KMS-11 (cell line): ENCODE results near the gene MAPK12.

Experiments used
- H2AFZ ChIP-seq: fragments of 200-600 bp; sonication (generic); 2 replicates; pipeline ENCODE4 v1.6.1; 2016; ENCODE audit warnings: antibody characterized with exemption, mixed run types, low read depth
- H3K27ac ChIP-seq: fragments of 200-600 bp; sonication (generic); 2 replicates; pipeline ENCODE4 v1.6.1; 2016; ENCODE audit warnings: mild to moderate bottlenecking, mixed run types
- H3K27me3 ChIP-seq: fragments of 200-600 bp; sonication (generic); 2 replicates; pipeline ENCODE4 v1.6.1; 2017; ENCODE audit warnings: mild to moderate bottlenecking, low read depth, mixed run types, moderate library complexity; ENCODE audit not compliant: insufficient read depth
- H3K36me3 ChIP-seq: fragments of 200-600 bp; sonication (generic); 2 replicates; pipeline ENCODE4 v1.6.1; 2017; ENCODE audit warnings: mild to moderate bottlenecking, mixed run types; ENCODE audit not compliant: insufficient read depth
- H3K4me1 ChIP-seq: fragments of 200-600 bp; sonication (generic); 2 replicates; pipeline ENCODE4 v1.6.1; 2016; ENCODE audit warnings: mild to moderate bottlenecking, low read depth, mixed run types; ENCODE audit not compliant: poor library complexity, severe bottlenecking
- H3K4me2 ChIP-seq: fragments of 200-600 bp; sonication (generic); 2 replicates; pipeline ENCODE4 v1.7.0; 2016; ENCODE audit warnings: mild to moderate bottlenecking, mixed run types
- H3K4me3 ChIP-seq: fragments of 200-600 bp; sonication (generic); IDR thresholded peaks from 2 replicates; pipeline ENCODE4 v1.6.1; 2017; ENCODE audit warnings: low read depth, low read length, mixed read lengths; ENCODE audit not compliant: insufficient read depth
- H3K79me2 ChIP-seq: fragments of 200-600 bp; sonication (generic); 2 replicates; pipeline ENCODE4 v1.6.1; 2016; ENCODE audit warnings: low read depth, mixed run types; ENCODE audit not compliant: insufficient read depth
- H3K9ac ChIP-seq: fragments of 200-600 bp; sonication (generic); 2 replicates; pipeline ENCODE4 v1.6.1; 2016; ENCODE audit warnings: mild to moderate bottlenecking, mixed run types
- H4K20me1 ChIP-seq: fragments of 200-600 bp; sonication (generic); 2 replicates; pipeline ENCODE4 v1.6.1; 2016; ENCODE audit warnings: mild to moderate bottlenecking, mixed run types; ENCODE audit not compliant: insufficient read depth
- CTCF ChIP-seq: fragments of 200-600 bp; sonication (generic); conservative IDR thresholded peaks from 2 replicates; pipeline ENCODE4 v1.6.1; 2017; ENCODE audit warnings: low read depth, mild to moderate bottlenecking, antibody characterized with exemption, low read length, moderate library complexity, mixed read lengths

MAPK12 gene

DNA sequence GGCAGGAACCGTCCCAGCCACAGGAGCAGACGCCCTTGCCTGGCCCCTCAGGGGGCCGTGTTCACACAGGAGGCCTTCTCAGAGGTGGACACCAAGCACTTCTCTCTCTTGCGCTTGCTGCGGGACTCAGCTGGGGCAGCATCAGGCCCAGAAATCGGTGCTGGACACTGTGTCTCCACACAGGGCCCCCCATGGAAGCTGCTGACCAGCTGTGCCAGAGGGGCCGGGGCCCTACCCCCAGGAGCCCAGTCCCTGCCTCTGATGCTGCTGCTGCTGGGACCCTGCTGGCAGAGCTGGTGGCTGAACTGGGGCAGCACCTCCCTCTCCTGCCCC is 42.0 kb upstream of the MAPK12 start:
- no peaks in the 10 kb centered on the region for H3K27me3 ChIP-seq
- no peak overlapping the region for H3K4me3 ChIP-seq
- H3K4me2 ChIP-seq: no peak overlapping the region
- no peak overlapping the region for H2AFZ ChIP-seq
- no peaks in the 10 kb centered on the region for H3K79me2 ChIP-seq
- H3K4me1 ChIP-seq: peaks cover 4% of the 10 kb centered on the region
- H3K36me3 ChIP-seq: no peaks in the 10 kb centered on the region
- no peak overlapping the region for H3K9ac ChIP-seq
- no peak overlapping the region for H3K27ac ChIP-seq
- no peak for TF ChIP-seq CTCF
- no peaks in the 10 kb centered on the region for H4K20me1 ChIP-seq

- Histone ChIP-seq H3K4me2 (no peak overlapping the region), H4K20me1 (no peaks in the 10 kb centered on the region), H2AFZ (no peak overlapping the region), H3K27ac (no peak overlapping the region), H3K4me3 (no peak overlapping the region), H3K9ac (no peak overlapping the region), H3K79me2 (no peaks in the 10 kb centered on the region), H3K27me3 (no peaks in the 10 kb centered on the region), H3K4me1 (peaks cover 4% of the 10 kb centered on the region), H3K36me3 (no peaks in the 10 kb centered on the region)
- TF ChIP-seq CTCF: no peak
Observed at GRCh38 chr22:50302564-50302963, 41.1 kb upstream of the MAPK12 start.

DNA sequence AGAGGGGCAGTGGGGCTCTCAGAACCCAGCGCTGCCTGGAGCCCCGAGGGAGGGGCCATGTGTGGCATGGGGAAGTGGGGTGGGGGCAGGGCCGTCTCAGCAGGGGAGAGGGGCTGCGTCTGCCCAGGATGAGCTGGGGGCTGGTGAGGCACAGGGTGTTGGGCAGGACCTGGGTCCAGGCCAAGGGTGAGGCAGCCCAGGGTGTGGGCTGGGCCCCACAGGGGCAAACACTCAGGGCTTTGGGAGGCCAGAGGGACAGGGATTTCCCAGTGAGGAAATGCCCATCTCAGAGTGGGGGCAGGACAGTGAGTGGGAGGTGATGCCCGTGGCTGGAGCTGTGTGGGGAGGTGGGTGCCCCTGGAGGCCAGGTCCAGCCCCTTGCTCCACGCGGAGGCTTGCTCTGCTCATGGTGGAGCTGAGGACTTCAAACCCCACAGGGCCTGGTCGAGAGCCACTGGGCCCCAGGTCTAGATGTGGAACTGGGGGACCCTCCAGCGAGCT is 40.6 kb upstream of the MAPK12 start:
- no peak overlapping the region for H3K27ac ChIP-seq
- H2AFZ ChIP-seq: no peak overlapping the region
- H4K20me1 ChIP-seq: no peaks in the 10 kb centered on the region
- no peak overlapping the region for H3K4me3 ChIP-seq
- no peaks in the 10 kb centered on the region for H3K27me3 ChIP-seq
- H3K36me3 ChIP-seq: no peaks in the 10 kb centered on the region
- H3K4me1 ChIP-seq: peaks cover 4% of the 10 kb centered on the region
- H3K79me2 ChIP-seq: no peaks in the 10 kb centered on the region
- no peak for TF ChIP-seq CTCF
- H3K4me2 ChIP-seq: no peak overlapping the region
- H3K9ac ChIP-seq: no peak overlapping the region

DNA sequence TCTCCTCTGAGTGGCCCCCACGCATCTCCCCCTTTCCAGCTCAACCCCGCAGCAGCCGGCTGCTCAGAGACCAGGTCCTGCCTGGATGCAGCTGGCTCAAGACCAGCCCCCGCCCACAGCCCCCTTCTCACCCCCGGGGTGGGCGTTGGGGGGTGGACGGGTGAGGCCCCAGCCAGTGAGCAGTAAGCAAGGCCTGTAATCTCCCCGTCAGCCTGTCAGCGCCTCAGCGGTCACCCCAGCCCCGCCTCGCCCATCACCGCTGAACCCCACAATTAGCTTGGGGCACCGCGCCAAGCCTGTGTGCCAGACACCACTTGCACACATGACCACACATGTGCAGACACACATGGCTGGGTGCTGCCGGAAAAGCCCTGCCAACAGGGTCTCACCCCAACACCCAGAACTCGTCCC is 40.1 kb upstream of the MAPK12 start:
- Histone ChIP-seq H3K79me2 (no peaks in the 10 kb centered on the region), H3K4me2 (no peak overlapping the region), H3K36me3 (no peaks in the 10 kb centered on the region), H3K27ac (no peak overlapping the region), H3K27me3 (no peaks in the 10 kb centered on the region), H2AFZ (no peak overlapping the region), H4K20me1 (no peaks in the 10 kb centered on the region), H3K9ac (no peak overlapping the region), H3K4me3 (no peak overlapping the region), H3K4me1 (peaks cover 4% of the 10 kb centered on the region)
- no peak for TF ChIP-seq CTCF
